GM12878 (cell line): ENCODE measurements around the gene NEK8. TPM values are rescaled to one million over a fixed set of nuclear protein-coding genes. Genes with fewer than 3 reads are reported as not detected.
A peak's percentile ranks its signal among the peaks of the same experiment; 100 is the strongest.

Source experiments
- BACH1 ChIP-seq: fragments of 450-650 bp; IDR thresholded peaks from 2 replicates; pipeline ENCODE4 v1.6.1; 2017; ENCODE audit warnings: mild to moderate bottlenecking, borderline replicate concordance
- BCL11A ChIP-seq: IDR thresholded peaks from 2 replicates; pipeline ENCODE4 v1.6.1; 2011; ENCODE audit warnings: low read depth, low read length
- BCL3 ChIP-seq: IDR thresholded peaks from 2 replicates; pipeline ENCODE4 v1.6.1; 2011; ENCODE audit warnings: borderline replicate concordance, low read depth, mild to moderate bottlenecking, moderate library complexity, low read length; ENCODE audit not compliant: insufficient read depth, poor library complexity, severe bottlenecking
- E2F8 ChIP-seq: fragments of 450-650 bp; IDR thresholded peaks from 2 replicates; pipeline ENCODE4 v1.6.1; 2018; ENCODE audit warnings: mild to moderate bottlenecking, low read depth, moderate library complexity; ENCODE audit not compliant: partially characterized antibody
- GABPA ChIP-seq: IDR thresholded peaks from 2 replicates; pipeline ENCODE4 v1.6.1; 2014; ENCODE audit warnings: antibody characterized with exemption, low read depth, mild to moderate bottlenecking, inconsistent platforms
- MEF2B ChIP-seq: fragments of 450-650 bp; IDR thresholded peaks from 2 replicates; pipeline ENCODE4 v1.6.1; 2018; ENCODE audit warnings: mild to moderate bottlenecking, moderate library complexity; ENCODE audit not compliant: partially characterized antibody, poor library complexity, severe bottlenecking
- NKRF ChIP-seq: fragments of 450-650 bp; conservative IDR thresholded peaks from 2 replicates; pipeline ENCODE4 v1.6.1; 2017; ENCODE audit warnings: mild to moderate bottlenecking, moderate library complexity
- PBX3 ChIP-seq: IDR thresholded peaks from 2 replicates; pipeline ENCODE4 v1.6.1; 2011; ENCODE audit warnings: mild to moderate bottlenecking, low read depth, low read length, moderate library complexity; ENCODE audit not compliant: insufficient replicate concordance
- POLR2AphosphoS2 ChIP-seq: IDR thresholded peaks from 2 replicates; pipeline ENCODE4 v1.6.1; 2011; ENCODE audit warnings: low read depth, mild to moderate bottlenecking, low read length, improper control_type of control experiment, moderate library complexity
- POLR2AphosphoS5 ChIP-seq: IDR thresholded peaks from 2 replicates; pipeline ENCODE4 v1.6.1; 2011; ENCODE audit warnings: mild to moderate bottlenecking, low read length, inconsistent platforms
- SMAD5 ChIP-seq: IDR thresholded peaks from 2 replicates; pipeline ENCODE4 v1.6.1; 2016; ENCODE audit warnings: antibody characterized with exemption, low read depth
- TCF12 ChIP-seq: IDR thresholded peaks from 2 replicates; pipeline ENCODE4 v1.6.1; 2011; ENCODE audit warnings: low read depth, mild to moderate bottlenecking, low read length
- TCF7 ChIP-seq: IDR thresholded peaks from 2 replicates; pipeline ENCODE4 v1.6.1; 2014; ENCODE audit warnings: antibody characterized with exemption, borderline replicate concordance
- ZBED1 ChIP-seq: IDR thresholded peaks from 2 replicates; pipeline ENCODE4 v1.6.1; 2016; ENCODE audit warnings: borderline replicate concordance
- ZNF217 ChIP-seq: fragments of 450-650 bp; IDR thresholded peaks from 2 replicates; pipeline ENCODE4 v1.6.1; 2017; ENCODE audit warnings: antibody characterized with exemption, mild to moderate bottlenecking
- polyA plus RNA-seq, 11 experiments: library from polyadenylated mRNA; depleted of rRNA in 4 of 11; unstranded in 6 of 11; stranded (reverse) in 5 of 11; fragments of >200 nt; fragmentation: Nextera tagmentation in 4 of 11; fragmentation: Illumina TruSeq in 1 of 11; extraction: Ambion mirVana in 4 of 11; extraction: Trizol in 1 of 11; gene quantifications; 1 replicate in 1 of 11; 2 replicates in 10 of 11; pipeline versions ENCODE4 v1.2.1 to v1.2.3, GENCODE V29; 2011 to 2016; ENCODE audit warnings: inconsistent platforms in 2 of 11, missing spikeins in 2 of 11, low read depth in 1 of 11
- total RNA-seq, 4 experiments: library from RNA; depleted of rRNA in 3 of 4; stranded (reverse); fragments of >200 nt in 3 of 4; fragmentation: Illumina TruSeq in 1 of 4; extraction: Trizol in 1 of 4; gene quantifications; 2 replicates each; pipeline versions ENCODE4 v1.2.1 to v1.2.3, GENCODE V29; 2013 to 2021

NEK8 gene
- total and polyA plus RNA-seq, 10 of the 15 experiments (the other 5 are each of a cell fraction or from before 2014, with no cell fraction given), result 2.3 to 14.3 (median 9.4) TPM

- TF ChIP-seq ZBED1 (peak; percentile 92), TCF7 (peak; percentile 5; the same call in 1 of the 2 replicates), POLR2AphosphoS2 (peak; percentile 84), SMAD5 (peak; percentile 65; the same call in 1 of the 2 replicates), PBX3 (peak; percentile 1), BCL3 (peak; percentile 78), GABPA (no peak), BCL11A (0 out of 2 replicates have a peak, but pooled peaks have one; percentile 3), NKRF (no peak), ZNF217 (no peak), TCF12 (peak; percentile 7; the same call in 1 of the 2 replicates), POLR2AphosphoS5 (peak; percentile 88), BACH1 (peak; percentile 61), MEF2B (peak; percentile 61), E2F8 (no peak)
Measured at GRCh38 chr17:28725166-28725659, 3.4 kb upstream of the NEK8 start (continued).
